Neural cell (in vitro differentiated cells): ENCODE data around the gene LHX4.

ENCODE experiments used
- CTCF ChIP-seq: fragments of 450-650 bp; IDR thresholded peaks from 2 replicates; pipeline ENCODE4 v1.5.1; 2014; ENCODE audit warnings: antibody characterized with exemption, mild to moderate bottlenecking, moderate library complexity; ENCODE audit not compliant: poor library complexity, severe bottlenecking
- EZH2 ChIP-seq: fragments of 200-600, 300-800 bp; shearing (Covaris generic), sonication (generic); IDR thresholded peaks from 2 replicates; pipeline ENCODE4 v1.6.1; 2014; ENCODE audit warnings: antibody characterized with exemption, low read length, borderline replicate concordance, mild to moderate bottlenecking; ENCODE audit not compliant: insufficient read depth, poor library complexity, severe bottlenecking
- POLR2AphosphoS5 ChIP-seq: IDR thresholded peaks from 2 replicates; pipeline ENCODE4 v1.6.1; 2012
- SMC3 ChIP-seq: fragments of 450-650 bp; conservative IDR thresholded peaks from 2 replicates; pipeline ENCODE4 v1.6.1; 2014; ENCODE audit warnings: antibody characterized with exemption, mild to moderate bottlenecking, moderate library complexity; ENCODE audit not compliant: poor library complexity
- TAF1 ChIP-seq: IDR thresholded peaks from 2 replicates; pipeline ENCODE4 v1.6.1; 2012; ENCODE audit warnings: low read depth
- TF ChIP-seq, protein P1 (sequence below): IDR thresholded peaks from 2 replicates; pipeline ENCODE4 v1.6.1; 2012; ENCODE audit warnings: borderline replicate concordance

- TF ChIP-seq CTCF (no peak), EZH2 (no peak), POLR2AphosphoS5 (no peak), SMC3 (no peak), TAF1 (no peak)
- TF ChIP-seq, protein P1, sequence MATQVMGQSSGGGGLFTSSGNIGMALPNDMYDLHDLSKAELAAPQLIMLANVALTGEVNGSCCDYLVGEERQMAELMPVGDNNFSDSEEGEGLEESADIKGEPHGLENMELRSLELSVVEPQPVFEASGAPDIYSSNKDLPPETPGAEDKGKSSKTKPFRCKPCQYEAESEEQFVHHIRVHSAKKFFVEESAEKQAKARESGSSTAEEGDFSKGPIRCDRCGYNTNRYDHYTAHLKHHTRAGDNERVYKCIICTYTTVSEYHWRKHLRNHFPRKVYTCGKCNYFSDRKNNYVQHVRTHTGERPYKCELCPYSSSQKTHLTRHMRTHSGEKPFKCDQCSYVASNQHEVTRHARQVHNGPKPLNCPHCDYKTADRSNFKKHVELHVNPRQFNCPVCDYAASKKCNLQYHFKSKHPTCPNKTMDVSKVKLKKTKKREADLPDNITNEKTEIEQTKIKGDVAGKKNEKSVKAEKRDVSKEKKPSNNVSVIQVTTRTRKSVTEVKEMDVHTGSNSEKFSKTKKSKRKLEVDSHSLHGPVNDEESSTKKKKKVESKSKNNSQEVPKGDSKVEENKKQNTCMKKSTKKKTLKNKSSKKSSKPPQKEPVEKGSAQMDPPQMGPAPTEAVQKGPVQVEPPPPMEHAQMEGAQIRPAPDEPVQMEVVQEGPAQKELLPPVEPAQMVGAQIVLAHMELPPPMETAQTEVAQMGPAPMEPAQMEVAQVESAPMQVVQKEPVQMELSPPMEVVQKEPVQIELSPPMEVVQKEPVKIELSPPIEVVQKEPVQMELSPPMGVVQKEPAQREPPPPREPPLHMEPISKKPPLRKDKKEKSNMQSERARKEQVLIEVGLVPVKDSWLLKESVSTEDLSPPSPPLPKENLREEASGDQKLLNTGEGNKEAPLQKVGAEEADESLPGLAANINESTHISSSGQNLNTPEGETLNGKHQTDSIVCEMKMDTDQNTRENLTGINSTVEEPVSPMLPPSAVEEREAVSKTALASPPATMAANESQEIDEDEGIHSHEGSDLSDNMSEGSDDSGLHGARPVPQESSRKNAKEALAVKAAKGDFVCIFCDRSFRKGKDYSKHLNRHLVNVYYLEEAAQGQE, result no peak
Measured at GRCh38 chr1:180224902-180225301, 5.2 kb upstream of the LHX4 start.
